Measurements from ENCODE around the gene MARCHF4.

GRCh38 chr2:216363221-216363620 is 9.1 kb downstream of the MARCHF4 start:
- TF ChIP-seq CTCF (IDR thresholded peaks at IDR 0.05): no peak
- no peak for TF ChIP-seq POLR2A (IDR thresholded peaks at IDR 0.05)

All from uterus (tissue), 2 donors.